Hindlimb muscle (tissue), 1 donor: ENCODE measurements around the gene SNX20. TPM values are rescaled to one million over a fixed set of nuclear protein-coding genes. Genes with fewer than 3 reads are reported as not detected.

Experiments
- DNase-seq: peaks from one replicate; pipeline ENCODE4 v3.0.0-alpha.2; 2013
- polyA plus RNA-seq: library from polyadenylated mRNA; unstranded; fragments of 120-200 nt; gene quantifications from one replicate; pipeline ENCODE4 v1.2.1, GENCODE V29; 2013; ENCODE audit not compliant: insufficient read length

Gene SNX20
- polyA plus RNA-seq: 1.7 TPM

- DNase-seq: no peak
These were observed at the start of gene SNX20 for GRCh38 chr16:50681021-50681885. SNX20 (minus strand) TSS chr16:50681312; CDS start chr16:50677526, 3,786 bp downstream.

GRCh38 chr16:50724306-50724705, 43.2 kb upstream of the SNX20 start:
- no peak for DNase-seq

GRCh38 chr16:50722960-50723359, 41.8 kb upstream of the SNX20 start:
- DNase-seq: no peak

- no peak for DNase-seq
These were observed 41.3 kb upstream of the SNX20 start for GRCh38 chr16:50722405-50722737.

- DNase-seq: no peak
These were observed 40.7 kb upstream of the SNX20 start for GRCh38 chr16:50721549-50722404.

- no peak for DNase-seq
These were observed 38.6 kb upstream of the SNX20 start for GRCh38 chr16:50719401-50720337.

- no peak for DNase-seq
These were observed 37.8 kb upstream of the SNX20 start for GRCh38 chr16:50718761-50719400.

GRCh38 chr16:50718061-50718760, 37.1 kb upstream of the SNX20 start:
- no peak for DNase-seq

GRCh38 chr16:50717494-50717893, 36.4 kb upstream of the SNX20 start:
- no peak for DNase-seq

GRCh38 chr16:50717091-50717490, 36.0 kb upstream of the SNX20 start:
- DNase-seq: no peak

- no peak for DNase-seq
These were observed 31.8 kb upstream of the SNX20 start for GRCh38 chr16:50712956-50713355.

- DNase-seq: no peak
These were observed 31.4 kb upstream of the SNX20 start for GRCh38 chr16:50712560-50712898.

GRCh38 chr16:50711862-50712559, 30.9 kb upstream of the SNX20 start:
- no peak for DNase-seq

- no peak for DNase-seq
These were observed 29.9 kb upstream of the SNX20 start for GRCh38 chr16:50711040-50711439.

- DNase-seq: no peak
These were observed 28.9 kb upstream of the SNX20 start for GRCh38 chr16:50709980-50710379.

- DNase-seq: no peak
These were observed 28.1 kb upstream of the SNX20 start for GRCh38 chr16:50709061-50709684.

- DNase-seq: no peak
These were observed 27.4 kb upstream of the SNX20 start for GRCh38 chr16:50708373-50709060.

GRCh38 chr16:50706250-50706649, 25.1 kb upstream of the SNX20 start:
- DNase-seq: no peak

- no peak for DNase-seq
These were observed 24.5 kb upstream of the SNX20 start for GRCh38 chr16:50705436-50706110.
